GM19035 (cell line): ENCODE data around the gene COL12A1.

Experiments
- ATAC-seq: cut with Tn5 transposase; IDR thresholded peaks from one replicate; pipeline ENCODE4 v1.9.1; 2021; ENCODE audit not compliant: unreplicated experiment

The COL12A1 gene

DNA sequence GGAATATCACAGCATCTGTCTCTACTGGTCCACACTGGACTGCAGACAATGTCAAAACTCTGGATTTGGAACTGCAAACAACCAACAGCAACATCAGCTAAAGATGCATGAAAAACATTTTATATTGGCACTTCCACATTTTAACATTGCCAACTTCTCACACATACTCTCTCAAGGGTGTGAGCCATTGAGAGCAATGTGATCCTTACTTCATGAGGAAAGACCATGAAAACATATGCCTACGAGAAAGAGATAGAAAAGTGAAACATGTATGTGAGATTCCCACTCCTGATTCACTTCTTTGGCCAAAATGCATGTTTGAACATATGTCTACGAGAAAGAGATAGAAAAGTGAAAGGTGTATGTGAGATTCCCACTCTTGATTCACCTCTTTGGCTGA, 99.4 kb downstream of the COL12A1 start:
- no peak for ATAC-seq

DNA sequence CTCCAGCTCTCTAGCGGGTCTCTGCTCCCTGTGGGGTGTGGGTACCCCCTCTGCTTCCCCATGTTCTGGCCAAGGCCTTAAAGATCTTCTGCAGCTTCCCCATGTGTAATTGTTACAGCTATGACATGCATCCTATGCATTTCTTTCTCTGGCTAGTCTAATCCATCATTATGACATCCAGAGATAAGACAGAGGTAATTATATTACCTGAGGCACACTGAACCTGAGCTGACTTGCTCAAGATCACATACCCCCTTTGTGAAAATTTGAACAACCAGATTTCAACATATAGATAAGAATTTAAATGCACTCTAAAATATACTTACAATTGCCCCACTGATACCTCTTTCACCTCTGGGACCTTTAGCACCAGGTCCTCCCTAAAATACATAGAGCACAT, 102.4 kb downstream of the COL12A1 start:
- ATAC-seq, result no peak

DNA sequence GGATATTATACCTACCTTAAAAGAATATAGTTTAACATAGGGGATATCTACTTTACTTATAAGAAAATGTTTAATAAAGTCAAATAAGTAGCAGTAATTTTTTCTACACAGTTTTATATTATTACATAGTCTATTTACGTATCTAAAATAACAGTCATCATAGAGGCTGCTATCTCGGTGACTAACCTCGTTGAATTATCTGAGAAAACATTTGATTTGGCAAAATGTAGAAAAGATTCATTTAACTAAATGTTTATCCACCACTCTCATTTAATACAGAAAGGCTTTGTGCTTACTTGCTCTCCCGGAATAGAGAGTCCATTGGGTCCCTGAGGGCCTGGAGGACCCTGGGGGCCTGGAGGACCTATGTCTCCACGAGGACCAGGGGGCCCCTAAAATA, 103.6 kb downstream of the COL12A1 start:
- ATAC-seq, result no peak

DNA sequence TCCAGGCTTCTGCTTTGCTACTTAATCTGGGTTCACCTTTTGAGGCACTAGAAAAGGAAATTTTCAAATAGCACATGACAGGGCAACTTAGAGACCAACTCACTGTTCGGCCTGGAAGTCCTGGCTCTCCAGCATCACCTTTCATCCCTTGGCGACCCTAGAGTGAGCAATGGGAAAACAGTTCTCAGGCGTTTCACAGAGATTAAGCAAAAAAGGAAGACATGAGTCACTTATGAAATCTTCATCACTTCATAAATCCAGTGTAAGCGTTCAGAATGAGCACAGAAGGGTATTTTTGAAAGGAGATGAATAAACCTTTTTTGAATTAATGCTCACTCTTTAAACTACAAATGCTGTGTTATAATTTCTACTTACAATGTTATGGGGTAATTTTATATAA, 104.0 kb downstream of the COL12A1 start:
- ATAC-seq, result no peak

DNA sequence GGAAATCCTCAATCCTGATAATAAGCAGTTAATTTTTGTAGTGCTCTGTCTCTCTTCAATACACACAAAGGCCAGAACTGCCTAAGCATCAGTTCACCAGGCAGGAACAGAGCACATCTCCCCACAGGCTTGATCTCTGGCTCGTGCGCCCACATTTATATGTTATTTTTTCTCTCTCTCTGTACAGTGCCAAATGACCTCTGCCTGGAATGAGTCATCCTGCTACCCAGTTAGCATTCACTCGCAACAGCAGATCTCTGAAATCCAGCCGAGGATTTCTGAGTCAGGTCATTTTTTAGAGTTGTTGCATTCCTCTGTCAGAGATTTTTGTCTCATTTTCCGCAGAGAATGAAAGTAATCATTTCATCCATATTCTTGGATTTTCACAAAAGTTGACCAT, 107.1 kb downstream of the COL12A1 start:
- ATAC-seq, result no peak

DNA sequence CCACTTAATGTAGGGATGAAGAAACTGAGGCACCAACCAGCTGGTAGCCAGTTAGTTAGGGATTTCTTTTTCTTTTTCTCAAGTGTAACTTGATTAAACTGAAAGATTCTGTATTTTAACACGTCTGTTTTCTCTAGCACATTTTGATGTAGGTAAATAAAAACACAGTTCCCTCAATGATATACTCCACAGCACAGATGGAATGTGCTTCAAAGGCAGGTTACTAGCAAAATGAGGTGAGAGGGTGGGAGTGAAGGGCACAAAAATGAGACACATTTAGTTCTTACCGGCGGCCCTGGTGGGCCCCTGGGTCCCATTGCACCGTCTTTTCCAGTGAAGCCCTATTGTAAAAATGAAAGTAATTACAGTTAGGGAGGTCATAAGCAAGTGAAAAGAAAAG, 108.9 kb downstream of the COL12A1 start:
- ATAC-seq, result no peak

DNA sequence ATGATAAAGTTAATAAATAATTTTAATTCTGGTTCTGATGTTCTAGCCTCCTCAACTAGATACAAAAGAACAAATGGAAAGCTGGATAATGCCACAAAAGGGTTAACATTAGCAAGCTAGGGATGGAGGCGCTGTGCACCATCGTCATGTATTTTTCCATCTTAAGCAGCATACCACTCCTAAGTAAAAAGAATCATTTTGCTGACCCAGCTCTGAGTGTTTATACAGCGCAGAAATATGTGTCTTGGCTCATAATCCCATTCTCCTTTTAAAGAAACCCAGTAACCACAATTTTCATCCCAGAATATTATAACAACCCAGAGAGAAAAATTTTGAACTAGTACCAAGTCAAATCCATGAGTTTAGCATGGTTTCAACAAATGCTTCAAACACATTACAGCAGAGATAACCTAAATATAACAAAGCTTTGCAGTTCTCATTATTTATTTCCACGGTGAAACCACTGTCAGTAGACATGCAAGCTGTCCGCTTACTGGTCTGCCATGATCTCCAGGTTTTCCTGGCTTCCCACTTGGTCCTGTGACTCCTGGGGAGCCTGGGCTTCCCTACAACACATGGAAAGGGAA, 111.1 kb downstream of the COL12A1 start:
- ATAC-seq, result no peak

DNA sequence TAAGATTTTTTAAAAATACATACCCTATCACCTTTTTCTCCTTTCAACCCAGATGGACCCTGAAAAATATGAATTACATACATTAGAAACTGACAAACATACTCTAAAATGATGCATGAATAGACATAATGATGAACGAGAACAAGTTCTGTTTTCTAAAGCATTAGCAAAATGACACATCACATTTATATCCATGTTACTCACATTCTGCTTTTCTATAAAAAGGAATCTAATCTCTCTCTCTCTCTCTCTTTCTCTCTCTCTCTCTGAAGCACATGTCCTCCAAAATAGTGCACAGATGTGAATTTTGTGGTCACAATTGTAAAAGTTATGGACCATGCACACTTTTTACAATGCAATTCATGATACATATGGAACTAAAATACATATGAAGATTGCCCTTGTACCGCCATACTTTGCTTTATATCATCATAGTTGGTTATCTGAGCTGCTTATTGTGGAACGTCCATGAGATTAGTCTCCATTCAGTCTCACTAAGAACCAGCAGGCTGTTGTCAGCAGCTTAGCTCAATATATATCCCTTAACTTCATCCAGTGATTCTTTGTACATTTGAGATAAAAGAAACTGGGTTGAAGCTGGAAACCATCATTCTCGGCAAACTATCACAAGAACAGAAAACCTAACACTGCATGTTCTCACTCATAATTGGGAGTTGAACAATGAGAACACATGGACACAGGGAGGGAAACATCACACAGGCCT, 114.2 kb downstream of the COL12A1 start:
- no peak for ATAC-seq

DNA sequence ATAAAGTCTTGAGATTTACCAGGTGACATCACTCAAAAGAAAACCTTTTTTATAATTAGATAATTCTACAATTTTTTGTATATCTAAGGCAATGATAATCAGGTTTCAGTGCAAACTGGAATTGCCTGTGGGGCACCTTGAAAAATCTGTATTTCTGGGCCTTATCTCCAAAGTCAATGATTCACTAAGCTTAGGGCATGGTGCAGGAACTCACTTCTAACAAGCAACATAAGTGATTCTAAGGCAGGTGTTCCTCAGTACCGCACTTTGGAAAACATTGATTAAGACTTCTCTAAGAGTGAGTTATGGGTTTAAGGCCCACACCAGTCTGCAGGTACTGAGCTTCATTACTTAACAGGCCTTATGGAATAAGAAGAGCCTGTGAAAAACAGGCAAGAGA, 115.3 kb downstream of the COL12A1 start:
- ATAC-seq, result no peak

DNA sequence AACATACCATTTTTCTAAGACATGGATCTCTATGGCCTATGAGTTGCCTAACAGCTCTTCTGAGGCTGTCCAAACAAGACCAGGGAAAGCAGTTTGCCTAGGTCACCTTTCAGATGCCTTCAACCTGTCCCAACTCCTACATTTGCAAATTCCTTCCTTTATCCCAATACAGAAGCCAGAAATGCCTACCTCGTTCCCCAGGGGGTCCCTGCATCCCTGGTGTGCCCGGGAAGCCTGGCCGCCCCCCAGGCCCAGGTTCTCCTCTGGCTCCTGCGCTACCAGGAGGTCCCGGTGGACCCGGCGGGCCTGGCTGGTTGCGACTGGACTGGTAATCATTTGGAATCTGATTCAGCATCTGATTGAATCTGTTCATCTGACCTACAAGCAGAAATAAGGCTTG, 115.9 kb downstream of the COL12A1 start:
- no peak for ATAC-seq

DNA sequence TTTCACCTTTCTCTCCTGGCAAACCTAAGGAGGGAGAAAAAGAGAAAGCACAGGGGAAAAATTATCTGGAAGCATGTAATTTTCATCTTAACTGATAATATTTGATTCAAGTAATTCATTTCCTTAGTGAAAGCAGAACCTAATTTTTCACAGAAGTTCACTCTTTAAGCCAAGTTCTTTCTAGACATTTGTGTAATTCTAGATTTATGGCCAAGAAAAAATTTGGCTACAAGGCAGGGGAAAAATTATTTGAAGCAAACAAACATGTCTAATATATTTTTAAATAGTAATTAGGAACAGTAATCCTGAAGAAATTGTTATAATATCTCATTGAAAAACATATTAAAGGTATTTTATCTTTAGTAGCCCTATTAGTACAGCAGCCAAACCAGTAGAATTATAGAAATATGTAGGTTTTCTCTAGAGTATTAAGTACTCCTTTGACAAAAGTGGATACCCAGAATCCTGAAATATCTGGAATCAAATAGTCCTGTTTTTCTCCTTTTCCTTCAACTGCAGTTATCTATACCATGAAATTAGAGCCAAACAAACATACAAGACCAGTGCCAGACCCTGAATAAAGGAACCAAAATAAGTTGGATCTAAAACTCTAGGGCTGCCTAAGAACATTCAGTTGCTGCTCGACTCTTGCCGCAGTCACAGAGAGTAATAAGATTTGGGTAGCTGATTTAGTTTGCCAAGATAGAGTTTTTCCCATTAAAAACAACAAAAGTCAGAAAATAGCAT, 116.5 kb downstream of the COL12A1 start:
- ATAC-seq, result no peak

DNA sequence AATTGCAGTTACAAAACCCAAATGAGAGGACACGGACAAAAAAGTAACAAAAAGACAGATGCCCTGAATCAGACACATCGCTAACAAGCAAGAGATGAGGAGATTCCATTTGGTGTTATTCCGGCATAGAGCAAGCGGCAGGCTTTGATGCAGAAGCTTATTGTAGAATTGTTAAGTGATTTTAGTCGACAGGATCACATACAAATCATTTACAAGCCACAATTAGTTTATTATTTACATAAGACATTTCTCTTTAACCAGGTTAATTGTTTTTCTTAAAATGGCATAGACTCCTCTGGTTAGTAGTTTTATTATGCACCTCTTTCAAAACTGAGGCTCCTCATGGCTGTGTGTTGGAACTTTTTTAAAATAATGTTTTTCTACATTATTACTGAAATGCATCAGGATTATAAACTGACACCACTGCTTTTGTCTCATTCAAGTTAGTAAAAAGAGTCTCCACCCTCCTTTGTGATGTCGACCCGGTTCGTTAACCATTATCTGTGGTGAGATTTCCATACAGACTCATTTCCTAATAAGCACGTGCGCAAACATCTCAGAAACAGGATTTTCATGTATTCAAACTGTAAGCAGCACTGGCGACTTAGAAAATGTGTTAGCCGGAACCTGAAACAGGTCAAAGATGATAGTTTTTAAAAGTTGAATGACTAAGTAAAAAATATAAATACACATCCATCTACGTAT, 119.8 kb downstream of the COL12A1 start:
- no peak for ATAC-seq

DNA sequence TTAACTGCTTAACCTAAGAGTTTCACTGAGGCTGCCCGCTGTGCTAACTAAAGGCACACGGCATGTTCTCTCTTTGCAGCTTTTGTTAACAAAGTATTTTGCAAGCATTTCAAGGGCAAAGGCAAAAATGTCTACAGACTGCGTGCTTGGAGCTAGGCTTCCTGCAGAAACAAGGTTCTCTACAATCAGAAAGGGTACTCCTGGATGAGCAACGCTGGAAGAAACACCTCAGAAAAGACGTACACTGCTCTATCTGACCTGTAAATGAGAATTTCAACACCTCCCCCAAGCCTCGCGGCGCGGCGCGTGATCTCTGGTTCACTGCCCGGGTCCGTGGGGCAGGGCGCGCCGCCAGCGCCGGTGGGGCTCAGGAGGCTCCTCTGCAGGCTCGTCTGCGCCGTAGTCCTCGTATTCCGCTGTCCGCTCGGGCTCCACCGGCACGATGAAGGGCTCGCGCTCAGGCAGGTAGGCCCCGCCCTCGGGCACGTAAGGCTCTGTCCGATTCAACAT, 120.9 kb downstream of the COL12A1 start:
- no peak for ATAC-seq

DNA sequence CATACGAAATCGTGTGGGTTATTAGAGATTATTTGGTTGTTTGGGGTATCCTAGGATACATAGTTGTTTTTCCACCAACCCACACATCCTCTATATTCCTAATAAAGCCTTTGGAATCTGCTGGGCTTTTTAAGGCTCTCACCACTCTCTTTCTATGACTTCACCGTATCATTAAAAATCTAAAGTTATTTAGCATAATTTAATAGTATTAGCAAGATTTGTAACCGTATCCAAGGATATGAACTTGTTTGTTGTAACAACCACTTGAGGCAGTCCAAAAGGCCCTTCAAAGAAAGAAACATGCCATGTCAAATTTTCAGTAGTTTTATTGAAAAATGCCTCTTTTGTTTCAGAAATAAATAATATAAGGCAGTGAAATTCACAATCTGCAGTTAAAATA, 121.8 kb downstream of the COL12A1 start:
- ATAC-seq, result no peak

DNA sequence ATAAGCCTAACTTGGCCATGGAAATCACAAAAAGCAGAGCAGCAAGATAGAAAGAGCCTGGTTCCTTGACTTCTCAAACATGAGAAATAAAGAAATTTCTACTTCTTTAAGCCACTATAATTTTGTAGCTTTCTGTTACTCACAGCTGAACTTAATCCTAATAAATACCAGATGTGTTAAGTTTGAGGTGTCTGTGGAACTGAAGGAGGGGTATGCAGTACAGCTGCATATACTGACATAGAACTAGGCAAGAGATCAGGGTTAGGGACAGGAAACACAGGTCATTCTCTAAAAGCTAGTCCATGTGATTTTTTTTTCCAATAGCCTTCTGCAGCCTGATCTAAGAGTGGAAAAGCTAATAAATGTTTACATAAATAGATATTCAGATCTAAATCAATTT, 123.9 kb downstream of the COL12A1 start:
- no peak for ATAC-seq

DNA sequence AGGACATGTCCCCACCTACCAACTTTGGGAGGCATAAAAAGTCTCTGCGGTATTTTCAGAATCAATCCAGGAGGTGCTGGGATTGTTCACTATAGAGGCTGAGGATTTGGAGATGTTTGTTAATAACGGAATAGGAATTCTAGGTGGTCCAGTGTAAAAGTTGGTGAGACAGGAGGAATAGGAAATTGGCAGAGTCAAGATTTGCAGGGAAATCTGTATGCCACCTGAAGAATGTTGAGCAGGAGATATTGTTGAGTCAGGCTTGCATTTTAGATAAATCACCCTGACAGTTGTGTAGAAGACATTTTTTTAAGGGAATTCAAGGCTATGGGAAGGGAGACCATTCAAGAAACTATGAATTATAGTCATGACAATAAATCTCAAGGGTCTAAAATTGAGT, 124.8 kb downstream of the COL12A1 start:
- no peak for ATAC-seq

DNA sequence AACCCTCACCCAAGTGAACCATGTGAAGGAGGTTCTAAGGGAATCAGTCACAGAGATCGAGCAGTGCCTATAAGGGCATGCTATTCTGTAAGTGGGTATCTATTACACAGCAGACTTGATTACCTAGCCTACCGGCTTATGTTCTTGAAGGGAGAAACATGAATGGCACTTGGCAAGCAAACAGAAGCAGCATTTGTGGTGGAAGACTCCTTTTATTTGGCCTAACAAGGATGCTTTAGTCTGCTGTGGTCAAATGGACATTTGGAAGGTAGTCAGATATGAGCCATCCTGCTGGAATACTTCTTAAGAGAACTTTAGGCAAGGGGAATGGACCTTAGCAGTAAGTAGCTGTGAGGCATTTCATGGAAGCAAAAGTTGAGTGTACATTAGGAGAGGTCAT, 126.3 kb downstream of the COL12A1 start:
- ATAC-seq, result no peak

DNA sequence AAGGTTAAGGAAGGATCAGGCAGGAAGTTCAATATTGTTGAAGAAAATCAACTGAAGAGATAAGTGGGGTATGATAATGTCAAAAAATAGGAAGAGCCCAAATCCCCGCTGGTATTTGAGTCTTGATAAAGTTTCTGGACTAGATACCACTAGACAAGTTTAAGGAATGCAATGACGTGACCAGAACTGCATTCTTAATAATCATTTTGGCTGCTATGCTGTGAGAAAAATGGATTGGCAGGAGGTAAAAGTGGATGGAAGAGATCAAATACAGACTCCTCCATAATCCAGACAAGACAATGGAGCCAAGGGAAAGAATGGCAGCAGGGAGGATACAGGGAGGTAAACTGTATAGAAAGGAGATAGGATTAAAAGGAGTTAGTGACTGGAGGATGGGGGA, 128.2 kb downstream of the COL12A1 start:
- ATAC-seq, result no peak

DNA sequence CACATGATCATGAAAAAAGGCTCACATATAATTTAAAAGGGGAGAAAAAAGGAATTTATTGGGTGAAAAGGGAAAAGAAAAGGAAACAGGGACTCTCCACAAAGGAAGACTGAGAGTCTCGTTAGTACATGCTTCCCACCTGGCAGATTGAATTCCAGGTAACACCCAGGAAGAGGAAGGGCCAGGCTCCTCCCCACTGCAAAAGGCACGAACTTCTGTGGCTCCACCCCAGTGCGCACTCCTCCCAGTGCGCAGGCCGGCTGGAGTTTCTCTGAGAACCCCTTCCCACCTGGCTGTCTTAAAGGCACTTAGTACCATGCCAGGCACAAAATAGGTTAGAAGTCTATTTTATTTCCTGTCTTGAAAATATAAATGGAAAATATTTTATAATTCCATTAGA, 129.8 kb downstream of the COL12A1 start:
- no peak for ATAC-seq

DNA sequence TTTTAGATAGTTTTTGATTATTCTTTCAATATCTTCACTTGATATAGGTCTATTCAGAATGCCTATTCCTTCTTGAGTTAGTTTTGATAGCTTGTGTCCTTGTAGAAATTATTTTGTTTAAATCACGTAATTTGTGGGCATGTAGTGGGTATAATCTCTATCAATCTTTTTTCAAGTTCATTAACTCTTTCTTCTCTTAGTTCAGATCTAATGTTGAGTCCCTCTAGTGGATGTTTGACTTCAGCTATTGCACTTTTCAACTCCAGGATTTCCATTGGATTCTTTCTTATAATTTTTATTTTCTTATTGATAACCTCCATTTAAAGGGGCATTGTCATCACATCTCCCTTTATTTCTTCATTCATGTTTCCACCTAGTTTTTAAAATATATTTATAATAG, 135.6 kb downstream of the COL12A1 start:
- no peak for ATAC-seq

DNA sequence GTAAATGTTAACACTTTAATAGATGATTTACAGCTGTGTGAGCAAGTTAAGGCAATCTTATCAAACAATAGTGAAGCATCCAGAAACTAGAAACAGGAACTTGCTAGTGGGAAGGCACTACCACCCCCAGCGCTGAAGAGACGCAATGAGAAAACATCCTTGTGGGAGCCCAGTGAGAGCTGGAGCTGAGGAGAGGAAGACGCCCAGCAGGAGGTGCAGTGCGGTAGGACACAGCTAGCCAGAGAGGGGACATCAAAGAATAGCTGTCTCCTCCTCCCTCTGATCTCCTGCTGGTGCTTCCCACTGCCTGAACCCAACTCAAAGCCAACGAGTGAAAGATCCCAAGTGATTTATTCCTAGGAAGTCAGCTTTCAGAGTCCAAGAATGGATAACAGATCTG, 140.3 kb downstream of the COL12A1 start:
- no peak for ATAC-seq

DNA sequence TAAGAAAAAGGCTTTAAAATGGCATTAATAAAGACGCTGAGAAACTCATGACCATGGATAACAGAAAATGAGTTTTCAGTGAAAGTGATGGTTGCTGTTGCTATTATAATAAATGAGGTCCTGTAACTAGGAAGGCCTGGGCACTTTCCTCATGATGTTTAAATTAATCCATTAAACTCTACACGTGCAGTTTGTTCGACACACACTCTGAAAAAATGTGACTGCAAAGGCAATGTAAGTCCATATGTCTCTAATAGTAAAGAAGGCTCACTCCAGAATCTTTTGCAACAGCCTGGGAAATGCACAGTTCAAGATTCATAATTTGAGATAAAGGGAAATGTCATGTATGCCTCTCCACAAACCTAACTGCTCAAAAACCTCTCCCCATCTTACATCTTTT, 153.4 kb downstream of the COL12A1 start:
- no peak for ATAC-seq
